Measurements from ENCODE around the gene SELENOV. TPM values are rescaled to one million over a fixed set of nuclear protein-coding genes. Genes with fewer than 3 reads are reported as not detected.

The SELENOV gene
- polyA plus RNA-seq, 1 experiment: not detected

DNA sequence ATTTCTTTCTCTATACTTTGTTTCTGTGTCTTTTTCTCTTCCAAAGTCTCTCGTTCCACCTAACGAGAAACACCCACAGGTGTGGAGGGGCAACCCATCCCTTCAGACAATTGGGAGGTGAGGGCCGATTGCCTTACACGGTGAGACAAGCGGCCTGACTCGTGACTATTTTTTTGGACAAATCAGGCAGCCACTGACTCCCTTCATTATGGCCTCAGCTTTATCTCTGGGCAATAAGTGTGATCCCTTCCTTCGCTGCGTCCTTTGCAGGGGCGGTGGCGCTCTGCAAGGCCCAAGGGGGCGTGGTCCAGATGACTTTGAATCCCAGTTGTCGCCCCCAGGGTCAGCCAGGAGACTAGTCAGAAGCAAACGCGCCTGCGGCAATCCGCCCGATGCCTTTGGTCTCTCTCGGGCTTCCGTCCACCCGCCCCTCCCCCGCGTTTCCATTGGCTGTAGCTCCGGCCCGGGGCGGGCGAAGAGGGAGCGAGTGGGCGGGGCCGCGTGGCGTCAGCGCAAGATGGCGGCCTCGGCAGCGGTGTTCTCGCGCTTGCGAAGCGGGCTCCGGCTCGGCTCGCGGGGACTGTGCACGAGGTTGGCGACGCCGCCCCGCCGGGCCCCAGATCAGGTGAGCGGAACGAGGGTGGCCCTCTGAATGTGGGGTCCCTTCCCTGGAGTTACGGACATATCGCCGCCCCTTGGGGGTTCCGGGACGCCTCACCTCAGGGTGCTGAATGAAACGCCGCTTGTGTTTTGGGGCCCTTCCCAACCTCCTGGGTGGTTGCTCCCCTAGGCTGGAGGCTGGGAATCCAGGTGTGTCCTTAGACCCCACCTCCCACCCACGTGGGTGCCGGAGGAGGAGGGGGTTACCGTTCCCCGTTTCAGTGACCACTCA is 34.4 kb upstream of the SELENOV start, which contains the start of gene TIMM50:
Gene TIMM50 (plus strand): TSS at position 502 of the 892 bp plus-strand sequence. CDS start 16 bp downstream, at position 518.
- Histone ChIP-seq H3K27me3 (ENCODE audit: control insufficient read depth, insufficient read depth, low read length) (no peaks in the 10 kb centered on the region), H3K4me3 (ENCODE audit: low read depth, low read length) (peak within 1 kb of the TSS; percentile 100), H3K9me3 (ENCODE audit: control insufficient read depth, insufficient read depth, low read length) (no peaks in the 10 kb centered on the region; the same call in 1 of the 2 replicates), H3K27ac (ENCODE audit: low read depth, low read length) (peak within 1 kb of the TSS; percentile 78)
- ChIA-PET CTCF (interaction anchor here (0.9 to 1.2 kb wide), 4 partner anchors 23 to 52 kb away, joined by 3 to 4 read pairs (median 4); partner anchors contain the start of gene EID2B), POLR2A (interaction anchor here (0.6 to 1.0 kb wide), 11 partner anchors 14 to 78 kb away, joined by 3 to 7 read pairs (median 3); partner anchors contain the start of genes EID2B and RPS16)
- DNase-seq (ENCODE audit: low read depth, low spot score): peak; percentile 77
- TF ChIP-seq, protein P1, sequence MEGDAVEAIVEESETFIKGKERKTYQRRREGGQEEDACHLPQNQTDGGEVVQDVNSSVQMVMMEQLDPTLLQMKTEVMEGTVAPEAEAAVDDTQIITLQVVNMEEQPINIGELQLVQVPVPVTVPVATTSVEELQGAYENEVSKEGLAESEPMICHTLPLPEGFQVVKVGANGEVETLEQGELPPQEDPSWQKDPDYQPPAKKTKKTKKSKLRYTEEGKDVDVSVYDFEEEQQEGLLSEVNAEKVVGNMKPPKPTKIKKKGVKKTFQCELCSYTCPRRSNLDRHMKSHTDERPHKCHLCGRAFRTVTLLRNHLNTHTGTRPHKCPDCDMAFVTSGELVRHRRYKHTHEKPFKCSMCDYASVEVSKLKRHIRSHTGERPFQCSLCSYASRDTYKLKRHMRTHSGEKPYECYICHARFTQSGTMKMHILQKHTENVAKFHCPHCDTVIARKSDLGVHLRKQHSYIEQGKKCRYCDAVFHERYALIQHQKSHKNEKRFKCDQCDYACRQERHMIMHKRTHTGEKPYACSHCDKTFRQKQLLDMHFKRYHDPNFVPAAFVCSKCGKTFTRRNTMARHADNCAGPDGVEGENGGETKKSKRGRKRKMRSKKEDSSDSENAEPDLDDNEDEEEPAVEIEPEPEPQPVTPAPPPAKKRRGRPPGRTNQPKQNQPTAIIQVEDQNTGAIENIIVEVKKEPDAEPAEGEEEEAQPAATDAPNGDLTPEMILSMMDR (IDR thresholded peaks at IDR 0.05; ENCODE audit: low read depth, low read length): no peak

DNA sequence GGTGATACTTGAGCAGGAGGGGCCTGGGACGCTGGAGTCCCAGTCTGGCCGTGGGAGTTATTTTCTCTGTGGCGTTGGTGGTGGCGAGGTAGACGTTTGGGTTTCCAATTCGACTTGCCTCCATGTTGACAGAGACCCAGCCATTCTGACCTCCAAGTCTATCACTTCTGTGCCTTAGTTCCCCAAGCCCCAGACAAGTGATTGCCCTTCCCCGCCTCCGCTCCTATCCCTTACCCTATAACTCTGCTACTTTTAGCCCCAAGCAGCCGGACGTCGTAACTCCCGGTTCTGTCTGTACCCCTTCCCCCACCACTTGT is 33.8 kb upstream of the SELENOV start:
- Histone ChIP-seq H3K27ac (ENCODE audit: low read depth, low read length) (peak overlapping the region; percentile 78), H3K9me3 (ENCODE audit: control insufficient read depth, insufficient read depth, low read length) (no peaks in the 10 kb centered on the region; the same call in 1 of the 2 replicates), H3K27me3 (ENCODE audit: control insufficient read depth, insufficient read depth, low read length) (no peaks in the 10 kb centered on the region), H3K4me3 (ENCODE audit: low read depth, low read length) (peak overlapping the region; percentile 100)
- TF ChIP-seq, protein P1 (IDR thresholded peaks at IDR 0.05; ENCODE audit: low read depth, low read length): no peak
- POLR2A ChIA-PET: interaction anchor here (0.6 to 1.0 kb wide), 8 partner anchors 13 to 77 kb away, joined by 3 to 7 read pairs (median 3); partner anchors contain the start of gene RPS16
- CTCF ChIA-PET: interaction anchor here (1.0 to 1.2 kb wide), 3 partner anchors 22 to 41 kb away, joined by 4 read pairs; no protein-coding TSS in a partner anchor
- DNase-seq (ENCODE audit: low read depth, low spot score): no peak

DNA sequence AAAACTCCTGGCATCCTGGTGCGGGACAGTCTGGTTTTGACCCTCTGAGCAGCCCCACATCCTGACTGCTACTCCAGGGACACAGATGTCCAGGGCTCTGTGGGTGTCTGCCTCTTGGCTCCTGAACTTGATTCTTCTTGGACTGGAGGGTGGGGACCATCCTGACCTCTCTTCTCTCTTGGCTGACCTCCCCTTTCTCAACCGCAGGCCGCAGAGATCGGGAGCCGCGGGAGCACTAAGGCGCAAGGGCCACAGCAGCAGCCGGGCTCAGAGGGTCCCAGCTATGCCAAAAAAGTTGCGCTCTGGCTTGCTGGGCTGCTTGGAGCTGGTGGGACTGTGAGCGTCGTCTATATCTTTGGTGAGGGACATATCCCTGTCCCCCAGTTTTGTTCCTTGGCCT is 33.3 kb upstream of the SELENOV start:
- H3K4me3 ChIP-seq (ENCODE audit: low read depth, low read length): peak overlapping the region; percentile 100
- H3K27me3 ChIP-seq (ENCODE audit: control insufficient read depth, insufficient read depth, low read length): no peaks in the 10 kb centered on the region
- ChIA-PET POLR2A (no interaction called here), CTCF (no interaction called here)
- TF ChIP-seq, protein P1 (IDR thresholded peaks at IDR 0.05; ENCODE audit: low read depth, low read length): no peak
- DNase-seq (ENCODE audit: low read depth, low spot score): no peak
- H3K27ac ChIP-seq (ENCODE audit: low read depth, low read length): no peak overlapping the region
- no peaks in the 10 kb centered on the region; the same call in 1 of the 2 replicates for H3K9me3 ChIP-seq (ENCODE audit: control insufficient read depth, insufficient read depth, low read length)

- TF ChIP-seq, protein P1 (IDR thresholded peaks at IDR 0.05; ENCODE audit: low read depth, low read length): no peak
- Histone ChIP-seq H3K27me3 (ENCODE audit: control insufficient read depth, insufficient read depth, low read length) (no peaks in the 10 kb centered on the region), H3K27ac (ENCODE audit: low read depth, low read length) (no peak overlapping the region), H3K9me3 (ENCODE audit: control insufficient read depth, insufficient read depth, low read length) (no peaks in the 10 kb centered on the region; the same call in 1 of the 2 replicates), H3K4me3 (ENCODE audit: low read depth, low read length) (no peak overlapping the region)
- no peak for DNase-seq (ENCODE audit: low read depth, low spot score)
- CTCF ChIA-PET: no interaction called here
- POLR2A ChIA-PET: no interaction called here
Observed at GRCh38 chr19:39483141-39483540, 31.8 kb upstream of the SELENOV start.

DNA sequence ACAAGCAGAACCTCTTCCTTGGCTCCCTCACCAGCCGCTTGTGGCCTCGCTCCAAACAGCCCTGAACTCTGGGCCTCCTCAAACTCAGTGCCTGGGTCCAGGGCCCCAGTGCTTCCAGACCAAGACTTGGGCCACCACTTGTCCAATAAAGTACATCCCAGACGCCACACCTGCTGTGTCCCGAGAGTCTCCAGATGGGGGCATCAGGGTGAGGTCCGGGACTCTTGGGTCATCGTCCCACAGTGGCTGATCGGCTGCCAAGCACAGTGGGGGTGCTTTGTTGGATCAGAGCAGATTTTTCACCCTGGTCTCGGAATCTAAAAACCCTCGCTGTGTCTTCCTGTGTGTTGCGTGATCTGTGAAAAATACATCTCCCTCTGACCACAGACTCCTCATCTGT is 25.2 kb upstream of the SELENOV start:
- Histone ChIP-seq H3K27me3 (ENCODE audit: control insufficient read depth, insufficient read depth, low read length) (no peaks in the 10 kb centered on the region), H3K9me3 (ENCODE audit: control insufficient read depth, insufficient read depth, low read length) (no peaks in the 10 kb centered on the region), H3K4me3 (ENCODE audit: low read depth, low read length) (no peak overlapping the region), H3K27ac (ENCODE audit: low read depth, low read length) (no peak overlapping the region)
- TF ChIP-seq, protein P1 (IDR thresholded peaks at IDR 0.05; ENCODE audit: low read depth, low read length): no peak
- no peak for DNase-seq (ENCODE audit: low read depth, low spot score)
- CTCF ChIA-PET: interaction anchor here (1.8 to 2.3 kb wide), 2 partner anchors 16 to 43 kb away, joined by 6 to 10 read pairs; partner anchors contain the start of gene EID2B
- POLR2A ChIA-PET: no interaction called here

All from AG04450 (cell line).